ENCODE results near the gene PLEKHG5. TPM values are rescaled to one million over a fixed set of nuclear protein-coding genes. Genes with fewer than 3 reads are reported as not detected.

PLEKHG5 gene
- total RNA-seq, 1 experiment from 2014 or later = 42.8 TPM

- no peak overlapping the region for H3K9ac ChIP-seq (ENCODE audit: low read length)
- ChIA-PET POLR2A (ENCODE audit: unreplicated experiment) (no interaction called here), CTCF (no interaction called here)
- DNase-seq (peak; percentile 73), ATAC-seq (peak; percentile 56)
- BruUV-seq (replicated peaks) = no TSS peak
- no peak overlapping the region for H2AFZ ChIP-seq (ENCODE audit: low read length)
- no peaks in the 10 kb centered on the region for H3K9me3 ChIP-seq (ENCODE audit: low read length)
- TF ChIP-seq EZH2phosphoT487 (IDR thresholded peaks at IDR 0.05; ENCODE audit: borderline replicate concordance, low read length) (no peak), CTCF (conservative IDR thresholded peaks at IDR 0.05; ENCODE audit: low read depth, low read length) (peak; percentile 80), EZH2 (IDR thresholded peaks at IDR 0.05; ENCODE audit: low read length, unreplicated experiment) (no peak)
- intact Hi-C loops (cut with micrococcal nuclease) = no loop called here
- peaks cover 9% of the 10 kb centered on the region for H3K4me1 ChIP-seq (ENCODE audit: insufficient read depth, low read length)
- no peaks in the 10 kb centered on the region for H3K36me3 ChIP-seq (ENCODE audit: low read depth, low read length)
- H3K4me2 ChIP-seq (ENCODE audit: low read length) = no peak overlapping the region
- no peak overlapping the region for H3K4me3 ChIP-seq (ENCODE audit: low read length)
- H3F3A ChIP-seq (ENCODE audit: low read length, unreplicated experiment) = no peaks in the 10 kb centered on the region
- H4K20me1 ChIP-seq (ENCODE audit: low read length) = no peaks in the 10 kb centered on the region
- no peak overlapping the region for H3K27ac ChIP-seq (ENCODE audit: low read length)
- H3K27me3 ChIP-seq (ENCODE audit: low read length) = peaks cover 16% of the 10 kb centered on the region
- no peaks in the 10 kb centered on the region for H3K79me2 ChIP-seq (ENCODE audit: low read length)
- no peaks in the 10 kb centered on the region for H3K9me2 ChIP-seq (replicated peaks; ENCODE audit: low read length)
These were observed 46.3 kb downstream of the PLEKHG5 start for GRCh38 chr1:6445062-6445763.

- Histone ChIP-seq H3K9me3 (ENCODE audit: low read length) (no peaks in the 10 kb centered on the region), H3K79me2 (ENCODE audit: low read length) (no peaks in the 10 kb centered on the region), H4K20me1 (ENCODE audit: low read length) (no peaks in the 10 kb centered on the region), H3K27me3 (ENCODE audit: low read length) (peaks cover 16% of the 10 kb centered on the region), H3K9ac (ENCODE audit: low read length) (no peak overlapping the region), H3F3A (ENCODE audit: low read length, unreplicated experiment) (no peaks in the 10 kb centered on the region), H2AFZ (ENCODE audit: low read length) (no peak overlapping the region), H3K4me3 (ENCODE audit: low read length) (no peak overlapping the region), H3K36me3 (ENCODE audit: low read depth, low read length) (no peaks in the 10 kb centered on the region), H3K27ac (ENCODE audit: low read length) (no peak overlapping the region), H3K9me2 (replicated peaks; ENCODE audit: low read length) (no peaks in the 10 kb centered on the region), H3K4me2 (ENCODE audit: low read length) (no peak overlapping the region), H3K4me1 (ENCODE audit: insufficient read depth, low read length) (peaks cover 9% of the 10 kb centered on the region)
- CTCF ChIA-PET = no interaction called here
- DNase-seq = no peak
- intact Hi-C loops (cut with micrococcal nuclease) = no loop called here
- ATAC-seq = no peak
- no peak for TF ChIP-seq EZH2 (IDR thresholded peaks at IDR 0.05; ENCODE audit: low read length, unreplicated experiment)
- no peak for TF ChIP-seq EZH2phosphoT487 (IDR thresholded peaks at IDR 0.05; ENCODE audit: borderline replicate concordance, low read length)
- no peak for TF ChIP-seq CTCF (conservative IDR thresholded peaks at IDR 0.05; ENCODE audit: low read depth, low read length)
- POLR2A ChIA-PET (ENCODE audit: unreplicated experiment) = no interaction called here
- no TSS peak for BruUV-seq (replicated peaks)
These were observed 47.1 kb downstream of the PLEKHG5 start for GRCh38 chr1:6444377-6444776.

- no TSS peak for BruUV-seq (replicated peaks)
- H3K9ac ChIP-seq (ENCODE audit: low read length) = no peak overlapping the region
- no peaks in the 10 kb centered on the region for H3F3A ChIP-seq (ENCODE audit: low read length, unreplicated experiment)
- no peaks in the 10 kb centered on the region for H3K9me2 ChIP-seq (replicated peaks; ENCODE audit: low read length)
- ATAC-seq (no peak), DNase-seq (no peak)
- no peak overlapping the region for H3K4me2 ChIP-seq (ENCODE audit: low read length)
- no peak for TF ChIP-seq CTCF (conservative IDR thresholded peaks at IDR 0.05; ENCODE audit: low read depth, low read length)
- TF ChIP-seq EZH2 (IDR thresholded peaks at IDR 0.05; ENCODE audit: low read length, unreplicated experiment) = no peak
- no peak for TF ChIP-seq EZH2phosphoT487 (IDR thresholded peaks at IDR 0.05; ENCODE audit: borderline replicate concordance, low read length)
- no peaks in the 10 kb centered on the region for H3K9me3 ChIP-seq (ENCODE audit: low read length)
- intact Hi-C loops (cut with micrococcal nuclease) = no loop called here
- peaks cover 16% of the 10 kb centered on the region for H3K27me3 ChIP-seq (ENCODE audit: low read length)
- no peaks in the 10 kb centered on the region for H3K36me3 ChIP-seq (ENCODE audit: low read depth, low read length)
- H3K79me2 ChIP-seq (ENCODE audit: low read length) = no peaks in the 10 kb centered on the region
- CTCF ChIA-PET = interaction anchor here (0.6 kb wide), 1 partner anchor 197 kb away, joined by 4 read pairs; no protein-coding TSS in a partner anchor
- H3K4me3 ChIP-seq (ENCODE audit: low read length) = no peak overlapping the region
- H4K20me1 ChIP-seq (ENCODE audit: low read length) = no peaks in the 10 kb centered on the region
- POLR2A ChIA-PET (ENCODE audit: unreplicated experiment) = no interaction called here
- H2AFZ ChIP-seq (ENCODE audit: low read length) = no peak overlapping the region
- peaks cover 9% of the 10 kb centered on the region for H3K4me1 ChIP-seq (ENCODE audit: insufficient read depth, low read length)
- no peak overlapping the region for H3K27ac ChIP-seq (ENCODE audit: low read length)
These were observed 47.9 kb downstream of the PLEKHG5 start for GRCh38 chr1:6443339-6444115.

Data from PC-3 (cell line).